Measurements from ENCODE around the gene OR2H1. TPM values are rescaled to one million over a fixed set of nuclear protein-coding genes. Genes with fewer than 3 reads are reported as not detected.

OR2H1 gene
- total RNA-seq, 2 experiments from 2014 or later: not detected

DNA sequence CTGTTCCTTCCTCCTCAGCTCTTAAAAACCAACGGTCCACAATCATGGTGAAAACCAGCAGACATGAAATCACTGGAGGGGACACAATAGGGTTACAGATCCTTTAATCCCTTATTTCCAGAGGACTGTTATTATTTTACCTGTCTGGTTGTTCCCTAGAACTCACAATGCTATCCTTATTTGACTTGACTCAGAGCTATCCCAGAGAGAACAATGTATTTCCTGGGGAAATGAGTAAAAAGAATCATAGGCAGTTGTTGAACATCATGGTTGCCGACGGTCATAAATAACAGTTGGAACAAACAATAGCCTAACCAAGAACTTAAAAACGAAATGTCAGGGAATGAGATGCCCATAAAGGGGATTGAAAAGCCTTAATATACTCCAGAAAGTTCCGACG is 9.3 kb downstream of the OR2H1 start:
- no peak for TF ChIP-seq CTCF (IDR thresholded peaks at IDR 0.05)
- Mint-ChIP-seq H3K4me1 (ENCODE audit: low read depth) (no peaks in the 10 kb centered on the region), H3K9me3 (no peaks in the 10 kb centered on the region), H3K4me3 (no peak overlapping the region), H3K27me3 (peaks cover 46% of the 10 kb centered on the region), H3K36me3 (ENCODE audit: low read depth) (no peaks in the 10 kb centered on the region), H3K27ac (no peak overlapping the region)
- no peak for ATAC-seq (ENCODE audit: poor library complexity)
- intact Hi-C loops (cut with DNase I, micrococcal nuclease): no loop called here
- DNase-seq: no peak
- Histone ChIP-seq H3K4me1 (ENCODE audit: insufficient read depth, low read length) (no peaks in the 10 kb centered on the region), H3K9me3 (ENCODE audit: control insufficient read depth in 1 of 2, insufficient read depth in 1 of 2, low read length in 2 of 2) (no peaks in the 10 kb centered on the region), H3K36me3 (ENCODE audit: insufficient read depth, low read length) (no peaks in the 10 kb centered on the region), H3K4me3 (ENCODE audit: low read length) (no peak overlapping the region), H3K27ac (ENCODE audit: low read depth in 1 of 2, low read length in 2 of 2) (no peak overlapping the region), H3K27me3 (ENCODE audit: control insufficient read depth in 1 of 2, insufficient read depth in 2 of 2, low read length in 2 of 2) (peaks cover 3 to 8% of the 10 kb centered on the region in 2 experiments)
- ChIA-PET POLR2A (no interaction called here), CTCF (no interaction called here)

DNA sequence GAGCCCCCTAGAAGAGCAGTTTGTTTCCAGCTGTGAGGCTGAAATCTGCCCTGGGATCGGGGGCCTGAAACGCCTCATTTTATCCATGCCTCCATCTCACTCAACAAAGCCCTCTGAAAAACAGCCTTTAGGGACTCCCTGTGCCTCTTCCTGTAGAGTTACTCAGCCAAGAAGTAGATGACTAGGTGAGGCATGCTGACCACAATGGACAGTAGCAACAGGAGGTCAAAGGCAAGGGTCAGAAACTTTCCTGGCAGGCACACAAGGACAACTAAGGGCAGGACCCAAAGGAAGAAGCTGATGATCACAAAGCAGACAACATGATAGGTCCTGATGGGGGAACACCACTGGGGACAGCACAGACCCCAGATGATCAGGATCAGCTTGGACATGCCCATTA is 18.0 kb downstream of the OR2H1 start:
- Histone ChIP-seq H3K27me3 (ENCODE audit: control insufficient read depth in 1 of 2, insufficient read depth in 2 of 2, low read length in 2 of 2) (peaks cover 0 to 3% of the 10 kb centered on the region in 2 experiments), H3K27ac (ENCODE audit: low read depth in 1 of 2, low read length in 2 of 2) (no peak overlapping the region), H3K4me3 (ENCODE audit: low read length) (no peak overlapping the region), H3K4me1 (ENCODE audit: insufficient read depth, low read length) (no peaks in the 10 kb centered on the region), H3K9me3 (ENCODE audit: control insufficient read depth in 1 of 2, insufficient read depth in 1 of 2, low read length in 2 of 2) (no peaks in the 10 kb centered on the region), H3K36me3 (ENCODE audit: insufficient read depth, low read length) (no peaks in the 10 kb centered on the region)
- ChIA-PET CTCF (no interaction called here), POLR2A (no interaction called here)
- DNase-seq (no peak), ATAC-seq (ENCODE audit: poor library complexity) (no peak)
- Mint-ChIP-seq H3K4me1 (ENCODE audit: low read depth) (no peaks in the 10 kb centered on the region), H3K27ac (no peak overlapping the region), H3K9me3 (no peaks in the 10 kb centered on the region), H3K4me3 (no peak overlapping the region), H3K36me3 (ENCODE audit: low read depth) (no peaks in the 10 kb centered on the region), H3K27me3 (peaks cover 32% of the 10 kb centered on the region)
- no peak for TF ChIP-seq CTCF (IDR thresholded peaks at IDR 0.05)
- intact Hi-C loops (cut with DNase I, micrococcal nuclease): no loop called here

- no peaks in the 10 kb centered on the region for H3K36me3 Mint-ChIP-seq (ENCODE audit: low read depth)
- no peaks in the 10 kb centered on the region for H3K4me1 ChIP-seq (ENCODE audit: insufficient read depth, low read length)
- no peak overlapping the region for H3K27ac ChIP-seq (ENCODE audit: low read depth in 1 of 2, low read length in 2 of 2)
These were observed 21.0 kb downstream of the OR2H1 start for GRCh38 chr6:29477923-29478450.

More at GRCh38 chr6:29477923-29478450, 21.0 kb downstream of the OR2H1 start:
- Mint-ChIP-seq H3K27me3 (peaks cover 32% of the 10 kb centered on the region), H3K9me3 (peaks cover 5% of the 10 kb centered on the region), H3K4me3 (no peak overlapping the region), H3K4me1 (ENCODE audit: low read depth) (no peaks in the 10 kb centered on the region), H3K27ac (no peak overlapping the region)
- intact Hi-C loops (cut with DNase I, micrococcal nuclease): no loop called here
- Histone ChIP-seq H3K9me3 (ENCODE audit: control insufficient read depth in 1 of 2, insufficient read depth in 1 of 2, low read length in 2 of 2) (no peaks in the 10 kb centered on the region), H3K36me3 (ENCODE audit: insufficient read depth, low read length) (no peaks in the 10 kb centered on the region), H3K4me3 (ENCODE audit: low read length) (no peak overlapping the region), H3K27me3 (ENCODE audit: control insufficient read depth in 1 of 2, insufficient read depth in 2 of 2, low read length in 2 of 2) (no peaks in the 10 kb centered on the region)
- ChIA-PET CTCF (no interaction called here), POLR2A (no interaction called here)
- no peak for ATAC-seq (ENCODE audit: poor library complexity)
- no peak for TF ChIP-seq CTCF (IDR thresholded peaks at IDR 0.05)
- DNase-seq: no peak

All from CD4-positive, alpha-beta T cell (primary cell).